DOHH2 (cell line): Measurements from ENCODE around the gene GRIPAP1.

ENCODE experiments used
- EZH2phosphoT487 ChIP-seq: fragments of 200-600 bp; sonication (generic); IDR thresholded peaks from 2 replicates; pipeline ENCODE4 v1.6.1; 2017; ENCODE audit warnings: borderline replicate concordance, mild to moderate bottlenecking, antibody characterized with exemption, low read length, moderate library complexity, mixed read lengths
- TF ChIP-seq, protein P1 (sequence below): fragments of 200-600 bp; sonication (generic); IDR thresholded peaks from one replicate; pipeline ENCODE4 v1.5.1; 2014; ENCODE audit warnings: antibody characterized with exemption, mild to moderate bottlenecking, low read depth, low read length; ENCODE audit not compliant: poor library complexity, severe bottlenecking

DNA sequence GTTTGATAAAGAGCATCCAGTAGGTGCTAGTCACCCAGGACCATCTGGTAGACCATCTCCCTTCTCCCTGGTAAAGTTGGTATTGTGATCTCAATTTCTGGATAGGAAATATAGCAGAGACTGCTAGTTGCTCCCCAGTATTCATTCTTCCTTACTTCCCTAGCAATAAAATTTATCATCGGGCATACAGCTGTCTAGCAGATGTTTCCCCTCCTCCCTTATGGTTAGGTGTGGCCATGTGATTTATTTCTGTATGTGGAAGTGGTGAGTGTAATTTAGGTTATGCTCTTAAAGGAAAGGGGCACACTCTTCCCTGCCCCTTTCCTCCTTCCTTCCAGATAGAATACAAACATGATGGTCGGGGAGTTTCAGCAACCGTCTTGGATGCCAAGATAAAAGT, 18.2 kb downstream of the GRIPAP1 start:
- no peak for TF ChIP-seq EZH2phosphoT487
- TF ChIP-seq, protein P1, sequence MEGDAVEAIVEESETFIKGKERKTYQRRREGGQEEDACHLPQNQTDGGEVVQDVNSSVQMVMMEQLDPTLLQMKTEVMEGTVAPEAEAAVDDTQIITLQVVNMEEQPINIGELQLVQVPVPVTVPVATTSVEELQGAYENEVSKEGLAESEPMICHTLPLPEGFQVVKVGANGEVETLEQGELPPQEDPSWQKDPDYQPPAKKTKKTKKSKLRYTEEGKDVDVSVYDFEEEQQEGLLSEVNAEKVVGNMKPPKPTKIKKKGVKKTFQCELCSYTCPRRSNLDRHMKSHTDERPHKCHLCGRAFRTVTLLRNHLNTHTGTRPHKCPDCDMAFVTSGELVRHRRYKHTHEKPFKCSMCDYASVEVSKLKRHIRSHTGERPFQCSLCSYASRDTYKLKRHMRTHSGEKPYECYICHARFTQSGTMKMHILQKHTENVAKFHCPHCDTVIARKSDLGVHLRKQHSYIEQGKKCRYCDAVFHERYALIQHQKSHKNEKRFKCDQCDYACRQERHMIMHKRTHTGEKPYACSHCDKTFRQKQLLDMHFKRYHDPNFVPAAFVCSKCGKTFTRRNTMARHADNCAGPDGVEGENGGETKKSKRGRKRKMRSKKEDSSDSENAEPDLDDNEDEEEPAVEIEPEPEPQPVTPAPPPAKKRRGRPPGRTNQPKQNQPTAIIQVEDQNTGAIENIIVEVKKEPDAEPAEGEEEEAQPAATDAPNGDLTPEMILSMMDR, result no peak
